ENCODE results near the gene RNF111.
"Not testable (repeated sequence)": the region's sequence is repeated elsewhere in the genome, so short reads cannot be mapped to it uniquely, and the experiment has no call there.

RNF111 gene

GRCh38 chr15:58987491-58988005 lies at the start of gene RNF111:
Gene RNF111 (plus strand): TSS chr15:58987663. CDS start chr15:59030823, 43,160 bp downstream.
- DNase-seq: peak; percentile 97

- DNase-seq: no peak
Measured at GRCh38 chr15:58947179-58947578, 40.3 kb upstream of the RNF111 start.

GRCh38 chr15:58951388-58952007 lies 36.0 kb upstream of the RNF111 start:
- DNase-seq: peak; percentile 68

- DNase-seq: peak; percentile 37
Measured at GRCh38 chr15:58952751-58953150, 34.7 kb upstream of the RNF111 start.

GRCh38 chr15:58957101-58957973 lies 30.1 kb upstream of the RNF111 start:
- DNase-seq: peak; percentile 59

- no peak for DNase-seq
Measured at GRCh38 chr15:58958811-58959210, 28.7 kb upstream of the RNF111 start.

GRCh38 chr15:58962136-58962535 lies 25.3 kb upstream of the RNF111 start:
- no peak for DNase-seq

GRCh38 chr15:58962662-58963565 lies 24.5 kb upstream of the RNF111 start:
- peak; percentile 50 for DNase-seq

GRCh38 chr15:58966698-58967097 lies 20.8 kb upstream of the RNF111 start:
- peak; percentile 54 for DNase-seq

GRCh38 chr15:58967479-58967878 lies 20.0 kb upstream of the RNF111 start:
- no peak for DNase-seq

- DNase-seq: no peak
Measured at GRCh38 chr15:58977887-58978286, 9.6 kb upstream of the RNF111 start.

GRCh38 chr15:58980351-58980939 lies 7.0 kb upstream of the RNF111 start:
- DNase-seq: peak; percentile 35

- no peak for DNase-seq
Measured at GRCh38 chr15:58981808-58982475, 5.5 kb upstream of the RNF111 start.

- no peak for DNase-seq
Measured at GRCh38 chr15:58983261-58983660, 4.2 kb upstream of the RNF111 start.

GRCh38 chr15:58985443-58985842 lies 2.0 kb upstream of the RNF111 start:
- DNase-seq: peak; percentile 45

- no peak for DNase-seq
Measured at GRCh38 chr15:58987036-58987435, 427 bp upstream of the RNF111 start.

GRCh38 chr15:58988006-58988785 lies 733 bp downstream of the RNF111 start:
- DNase-seq: peak; percentile 53

- DNase-seq: no peak
Measured at GRCh38 chr15:58992181-58992580, 4.7 kb downstream of the RNF111 start.

- DNase-seq: no peak
Measured at GRCh38 chr15:58994906-58995453, 7.5 kb downstream of the RNF111 start.

GRCh38 chr15:58999694-59000093 lies 12.2 kb downstream of the RNF111 start:
- no peak for DNase-seq

GRCh38 chr15:59000251-59000650 lies 12.8 kb downstream of the RNF111 start:
- not testable (repeated sequence) for DNase-seq
